SU-DHL-6 (cell line): Measurements from ENCODE around the gene ZNF446.

ENCODE experiments used
- H2AFZ ChIP-seq: fragments of 200-600 bp; sonication (generic); 2 replicates; pipeline ENCODE4 v1.6.1; 2014; ENCODE audit warnings: low read depth, mild to moderate bottlenecking, moderate library complexity, mixed read lengths, antibody characterized with exemption, low read length; ENCODE audit not compliant: severe bottlenecking
- H3F3A ChIP-seq: fragments of 200-600 bp; shearing (Covaris generic); 2 replicates; pipeline ENCODE4 v1.6.0; 2016; ENCODE audit warnings: antibody characterized with exemption, mild to moderate bottlenecking; ENCODE audit not compliant: insufficient read depth
- H3K27ac ChIP-seq: fragments of 200-600 bp; sonication (generic); 2 replicates; pipeline ENCODE4 v1.5.1; 2016; ENCODE audit warnings: low read depth, mild to moderate bottlenecking, low read length, moderate library complexity, mixed read lengths
- H3K27me3 ChIP-seq: fragments of 200-600 bp; sonication (generic), shearing (Covaris generic); 2 replicates; pipeline ENCODE4 v1.6.0; 2014; ENCODE audit warnings: mild to moderate bottlenecking, low read length
- H3K36me3 ChIP-seq: fragments of 200-600 bp; sonication (generic); 2 replicates; pipeline ENCODE4 v1.6.1; 2014; ENCODE audit warnings: mild to moderate bottlenecking, low read length, mixed read lengths
- H3K4me2 ChIP-seq: fragments of 300-600, 200-600 bp; shearing (Covaris generic), sonication (generic); 2 replicates; pipeline ENCODE4 v1.6.0; 2014; ENCODE audit warnings: low read length, low read depth, mild to moderate bottlenecking; ENCODE audit not compliant: poor library complexity, severe bottlenecking
- H3K4me3 ChIP-seq: fragments of 200-600 bp; sonication (generic); 2 replicates; pipeline ENCODE4 v1.5.1; 2014; ENCODE audit warnings: antibody characterized with exemption, low read length, mild to moderate bottlenecking, mixed read lengths; ENCODE audit not compliant: insufficient read depth, poor library complexity, severe bottlenecking
- H3K79me2 ChIP-seq: fragments of 200-600 bp; sonication (generic); 2 replicates; pipeline ENCODE4 v1.6.1; 2014; ENCODE audit warnings: mild to moderate bottlenecking, low read length, moderate library complexity; ENCODE audit not compliant: insufficient read depth
- H3K9ac ChIP-seq: fragments of 200-600 bp; sonication (generic); 2 replicates; pipeline ENCODE4 v1.7.0; 2014; ENCODE audit warnings: mild to moderate bottlenecking, low read length
- H3K9me2 ChIP-seq: fragments of 200-600 bp; sonication (generic); replicated peaks from 2 replicates; pipeline ENCODE4 v1.6.1; 2014; ENCODE audit warnings: low read length; ENCODE audit not compliant: insufficient read depth
- H3K9me3 ChIP-seq: fragments of 200-600 bp; sonication (generic); 2 replicates; pipeline ENCODE4 v1.6.1; 2014; ENCODE audit warnings: low read length, mixed read lengths; ENCODE audit not compliant: insufficient read depth
- H4K20me1 ChIP-seq: fragments of 200-600 bp; sonication (generic); 2 replicates; pipeline ENCODE4 v1.6.1; 2014; ENCODE audit warnings: low read depth, mild to moderate bottlenecking, antibody characterized with exemption, low read length, moderate library complexity, mixed read lengths
- CTCF ChIP-seq: fragments of 200-600 bp; sonication (generic); IDR thresholded peaks from one replicate; pipeline ENCODE4 v1.5.1; 2017; ENCODE audit warnings: antibody characterized with exemption, mild to moderate bottlenecking, low read length, moderate library complexity; ENCODE audit not compliant: insufficient read depth, poor library complexity, severe bottlenecking
- EZH2phosphoT487 ChIP-seq: fragments of 200-600 bp; sonication (generic), shearing (Covaris generic); conservative IDR thresholded peaks from 2 replicates; pipeline ENCODE4 v1.6.1; 2018; ENCODE audit warnings: mild to moderate bottlenecking, antibody characterized with exemption, low read length, moderate library complexity, mixed read lengths

ZNF446 gene

GRCh38 chr19:58475714-58476497, at the start of gene ZNF446:
Gene ZNF446, plus strand, starts transcription at chr19:58476352. Its CDS starts 867 bp downstream, at chr19:58477219.
- Histone ChIP-seq H3K27ac (peak within 1 kb of the TSS; percentile 74), H3K27me3 (no peaks in the 10 kb centered on the region), H3K9ac (peak within 1 kb of the TSS; percentile 84), H2AFZ (peak within 1 kb of the TSS; percentile 75), H3K9me2 (no peaks in the 10 kb centered on the region), H3K9me3 (no peaks in the 10 kb centered on the region), H3K4me2 (peak within 1 kb of the TSS; percentile 73), H4K20me1 (no peaks in the 10 kb centered on the region), H3K79me2 (no peaks in the 10 kb centered on the region), H3K36me3 (no peaks in the 10 kb centered on the region), H3F3A (peaks cover 10% of the 10 kb centered on the region), H3K4me3 (peak within 1 kb of the TSS; percentile 60)
- TF ChIP-seq CTCF: no peak
- TF ChIP-seq EZH2phosphoT487: no peak

GRCh38 chr19:58428617-58429016, 47.5 kb upstream of the ZNF446 start:
- Histone ChIP-seq H2AFZ (no peak overlapping the region), H3K27me3 (no peaks in the 10 kb centered on the region), H3K9me3 (peaks cover 14% of the 10 kb centered on the region; the same call in 1 of the 2 replicates), H3K27ac (no peak overlapping the region), H3K4me2 (no peak overlapping the region), H3F3A (no peaks in the 10 kb centered on the region), H3K79me2 (no peaks in the 10 kb centered on the region), H3K4me3 (no peak overlapping the region), H3K9ac (no peak overlapping the region), H3K9me2 (no peaks in the 10 kb centered on the region), H4K20me1 (no peaks in the 10 kb centered on the region), H3K36me3 (no peaks in the 10 kb centered on the region)
- TF ChIP-seq EZH2phosphoT487 (no peak), CTCF (no peak)

GRCh38 chr19:58429745-58430144, 46.4 kb upstream of the ZNF446 start:
- H2AFZ ChIP-seq: no peak overlapping the region
- H3K79me2 ChIP-seq: no peaks in the 10 kb centered on the region
- H3K36me3 ChIP-seq: no peaks in the 10 kb centered on the region
- no peak overlapping the region for H3K27ac ChIP-seq
- no peak overlapping the region for H3K9ac ChIP-seq
- H3K4me2 ChIP-seq: no peak overlapping the region
- no peaks in the 10 kb centered on the region for H4K20me1 ChIP-seq
- TF ChIP-seq EZH2phosphoT487: no peak
- no peak for TF ChIP-seq CTCF
- no peak overlapping the region for H3K4me3 ChIP-seq
- H3K9me3 ChIP-seq: peaks cover 25% of the 10 kb centered on the region; the same call in 1 of the 2 replicates
- no peaks in the 10 kb centered on the region for H3K27me3 ChIP-seq
- H3F3A ChIP-seq: no peaks in the 10 kb centered on the region
- H3K9me2 ChIP-seq: no peaks in the 10 kb centered on the region
